ENCODE results near the gene CHKB.

The CHKB gene

DNA sequence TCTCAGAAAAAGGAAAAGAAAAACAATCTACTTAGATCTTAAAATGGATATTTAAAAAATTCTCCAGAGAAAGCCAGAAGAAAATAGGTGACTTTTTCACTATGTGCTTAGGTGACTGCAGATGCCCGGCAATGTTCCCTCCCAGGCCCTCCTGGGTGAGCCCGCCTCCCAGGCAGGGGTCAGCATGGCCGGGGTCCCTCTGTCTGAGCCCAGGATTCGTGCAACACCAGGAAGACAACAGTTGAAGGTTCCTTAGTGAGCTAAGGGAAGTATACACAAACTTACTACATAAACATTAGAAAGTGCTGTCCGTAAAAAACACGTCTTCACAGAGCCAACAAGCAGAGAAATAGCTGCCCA, 29.5 kb upstream of the CHKB start:
- Histone ChIP-seq H3K79me2 (no peaks in the 10 kb centered on the region), H3K9me3 (ENCODE audit: control insufficient read depth, low read length) (no peaks in the 10 kb centered on the region), H3K9ac (no peak overlapping the region), H2AFZ (no peak overlapping the region), H3K4me3 (ENCODE audit: low read depth, low read length) (no peak overlapping the region), H3K36me3 (ENCODE audit: control insufficient read depth, insufficient read depth, low read length) (no peaks in the 10 kb centered on the region), H3K27ac (no peak overlapping the region), H3K4me1 (peaks cover 3% of the 10 kb centered on the region), H3K4me2 (ENCODE audit: low read length) (no peak overlapping the region), H3K27me3 (ENCODE audit: control insufficient read depth, insufficient read depth, low read length) (no peaks in the 10 kb centered on the region)
- TF ChIP-seq, protein P1, sequence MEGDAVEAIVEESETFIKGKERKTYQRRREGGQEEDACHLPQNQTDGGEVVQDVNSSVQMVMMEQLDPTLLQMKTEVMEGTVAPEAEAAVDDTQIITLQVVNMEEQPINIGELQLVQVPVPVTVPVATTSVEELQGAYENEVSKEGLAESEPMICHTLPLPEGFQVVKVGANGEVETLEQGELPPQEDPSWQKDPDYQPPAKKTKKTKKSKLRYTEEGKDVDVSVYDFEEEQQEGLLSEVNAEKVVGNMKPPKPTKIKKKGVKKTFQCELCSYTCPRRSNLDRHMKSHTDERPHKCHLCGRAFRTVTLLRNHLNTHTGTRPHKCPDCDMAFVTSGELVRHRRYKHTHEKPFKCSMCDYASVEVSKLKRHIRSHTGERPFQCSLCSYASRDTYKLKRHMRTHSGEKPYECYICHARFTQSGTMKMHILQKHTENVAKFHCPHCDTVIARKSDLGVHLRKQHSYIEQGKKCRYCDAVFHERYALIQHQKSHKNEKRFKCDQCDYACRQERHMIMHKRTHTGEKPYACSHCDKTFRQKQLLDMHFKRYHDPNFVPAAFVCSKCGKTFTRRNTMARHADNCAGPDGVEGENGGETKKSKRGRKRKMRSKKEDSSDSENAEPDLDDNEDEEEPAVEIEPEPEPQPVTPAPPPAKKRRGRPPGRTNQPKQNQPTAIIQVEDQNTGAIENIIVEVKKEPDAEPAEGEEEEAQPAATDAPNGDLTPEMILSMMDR (IDR thresholded peaks at IDR 0.05), result no peak

DNA sequence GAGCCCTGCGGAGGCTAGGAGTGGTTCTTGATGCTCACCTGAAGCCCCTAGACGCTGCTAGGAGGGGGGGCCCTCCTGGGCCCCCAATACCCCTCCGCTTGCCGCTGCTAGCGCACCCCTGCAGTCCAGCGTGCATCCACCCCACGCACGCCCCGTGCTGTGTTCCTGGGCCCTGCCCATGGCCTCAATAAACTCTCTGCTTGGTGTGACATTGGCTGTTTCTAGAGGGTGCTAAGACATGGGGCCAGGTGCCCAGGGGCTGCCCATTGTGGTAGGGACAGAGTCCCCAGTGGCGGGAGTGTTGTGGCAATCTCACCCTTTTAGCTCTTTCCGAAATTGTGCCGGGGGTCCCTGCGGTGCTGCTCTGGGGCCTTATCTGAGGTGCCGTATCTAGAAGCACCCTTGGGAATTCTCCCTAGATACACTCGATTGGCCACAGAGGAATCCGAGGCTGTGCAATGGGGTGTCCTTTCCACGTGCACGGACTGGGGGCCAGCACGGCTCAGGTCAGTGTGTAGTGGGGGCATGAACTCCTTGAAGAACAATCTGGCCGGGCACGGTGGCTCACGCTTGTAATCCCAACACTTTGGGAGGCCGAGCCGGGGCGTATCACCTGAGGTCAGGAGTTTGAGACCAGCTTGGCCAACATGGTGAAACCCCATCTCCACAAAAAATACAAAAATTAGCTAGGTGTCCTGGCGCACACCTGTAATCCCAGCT, 28.9 kb upstream of the CHKB start:
- H2AFZ ChIP-seq, result no peak overlapping the region
- no peaks in the 10 kb centered on the region for H3K27me3 ChIP-seq (ENCODE audit: control insufficient read depth, insufficient read depth, low read length)
- no peak overlapping the region for H3K4me2 ChIP-seq (ENCODE audit: low read length)
- peaks cover 3% of the 10 kb centered on the region for H3K4me1 ChIP-seq
- no peaks in the 10 kb centered on the region for H3K36me3 ChIP-seq (ENCODE audit: control insufficient read depth, insufficient read depth, low read length)
- H3K9ac ChIP-seq, result no peak overlapping the region
- TF ChIP-seq, protein P1 (IDR thresholded peaks at IDR 0.05), result no peak
- no peak overlapping the region for H3K27ac ChIP-seq
- no peaks in the 10 kb centered on the region for H3K9me3 ChIP-seq (ENCODE audit: control insufficient read depth, low read length)
- H3K4me3 ChIP-seq (ENCODE audit: low read depth, low read length), result no peak overlapping the region
- H3K79me2 ChIP-seq, result no peaks in the 10 kb centered on the region

DNA sequence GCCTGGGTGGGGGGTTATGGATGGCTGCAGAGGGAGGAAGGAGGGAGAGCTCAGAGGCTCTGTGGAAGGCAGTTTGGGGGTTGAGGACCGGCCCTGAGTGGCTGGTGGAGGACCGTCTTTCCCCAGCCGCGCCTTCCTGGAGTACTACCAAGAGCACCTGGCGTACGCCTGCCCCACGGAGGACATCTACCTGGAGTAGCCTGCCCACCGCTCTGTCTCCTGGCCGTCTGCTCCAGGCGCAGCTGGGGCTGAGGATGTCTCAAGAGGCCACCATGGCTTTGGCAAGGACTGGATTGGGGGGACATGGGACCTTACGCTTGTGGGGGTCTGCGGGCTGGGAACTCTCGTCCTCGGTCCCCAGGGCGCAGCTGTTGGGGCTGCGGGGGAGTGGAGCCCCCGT, 27.9 kb upstream of the CHKB start:
- Histone ChIP-seq H3K4me3 (ENCODE audit: low read depth, low read length) (no peak overlapping the region), H3K4me2 (ENCODE audit: low read length) (no peak overlapping the region), H2AFZ (no peak overlapping the region), H3K4me1 (peaks cover 3% of the 10 kb centered on the region), H3K27me3 (ENCODE audit: control insufficient read depth, insufficient read depth, low read length) (no peaks in the 10 kb centered on the region), H3K79me2 (no peaks in the 10 kb centered on the region), H3K27ac (no peak overlapping the region), H3K9ac (no peak overlapping the region), H3K36me3 (ENCODE audit: control insufficient read depth, insufficient read depth, low read length) (no peaks in the 10 kb centered on the region), H3K9me3 (ENCODE audit: control insufficient read depth, low read length) (no peaks in the 10 kb centered on the region)
- TF ChIP-seq, protein P1 (IDR thresholded peaks at IDR 0.05), result no peak

DNA sequence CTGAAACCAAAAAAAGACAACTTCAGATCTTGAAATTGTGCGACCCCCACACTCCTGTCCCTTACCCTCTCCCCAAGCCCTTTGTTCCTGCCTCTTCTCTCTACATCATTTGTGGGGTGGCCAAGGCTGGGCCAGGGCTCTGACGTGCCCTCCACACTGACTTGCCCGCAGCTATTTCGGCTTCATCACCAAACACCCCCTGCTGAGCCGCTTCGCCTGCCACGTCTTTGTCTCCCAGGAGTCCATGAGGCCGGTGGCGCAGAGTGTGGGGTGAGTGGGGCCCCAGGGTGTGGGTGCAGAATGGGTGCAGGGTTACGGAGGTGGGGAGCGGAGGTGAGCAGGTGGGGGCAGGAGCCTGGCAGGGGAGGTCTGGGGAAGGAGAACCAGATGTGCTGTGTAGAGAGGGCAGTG, 27.4 kb upstream of the CHKB start:
- Histone ChIP-seq H3K27me3 (ENCODE audit: control insufficient read depth, insufficient read depth, low read length) (no peaks in the 10 kb centered on the region), H3K9ac (no peak overlapping the region), H3K4me1 (peaks cover 3% of the 10 kb centered on the region), H3K79me2 (no peaks in the 10 kb centered on the region), H3K27ac (no peak overlapping the region), H3K4me2 (ENCODE audit: low read length) (no peak overlapping the region), H3K4me3 (ENCODE audit: low read depth, low read length) (no peak overlapping the region), H3K36me3 (ENCODE audit: control insufficient read depth, insufficient read depth, low read length) (no peaks in the 10 kb centered on the region), H2AFZ (no peak overlapping the region), H3K9me3 (ENCODE audit: control insufficient read depth, low read length) (no peaks in the 10 kb centered on the region)
- TF ChIP-seq, protein P1 (IDR thresholded peaks at IDR 0.05), result no peak

DNA sequence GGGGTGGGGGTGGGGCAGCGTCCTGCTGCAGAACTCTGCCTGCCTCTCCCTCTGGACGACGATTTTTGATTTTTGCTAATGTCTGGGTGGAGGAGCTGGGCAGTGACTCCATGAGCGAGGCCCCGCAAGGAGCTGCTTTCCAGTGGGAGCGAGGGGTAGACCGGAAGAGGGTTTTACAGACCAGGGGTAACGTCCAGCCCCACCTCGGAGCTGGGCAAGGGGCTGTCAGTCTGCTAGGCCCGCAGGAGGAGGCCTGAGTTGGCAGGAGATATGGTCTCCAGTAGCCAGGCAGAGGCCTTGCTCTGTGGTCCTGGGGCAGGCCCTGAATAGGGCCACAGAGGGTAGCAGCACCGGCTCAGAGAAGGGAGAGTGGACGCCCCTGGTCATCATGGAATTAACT, 26.9 kb upstream of the CHKB start:
- no peaks in the 10 kb centered on the region for H3K27me3 ChIP-seq (ENCODE audit: control insufficient read depth, insufficient read depth, low read length)
- no peak overlapping the region for H3K4me2 ChIP-seq (ENCODE audit: low read length)
- no peak overlapping the region for H2AFZ ChIP-seq

More for the DNA sequence above, 26.9 kb upstream of the CHKB start:
- Histone ChIP-seq H3K79me2 (no peaks in the 10 kb centered on the region), H3K27ac (no peak overlapping the region), H3K4me1 (peaks cover 3% of the 10 kb centered on the region), H3K9me3 (ENCODE audit: control insufficient read depth, low read length) (no peaks in the 10 kb centered on the region), H3K36me3 (ENCODE audit: control insufficient read depth, insufficient read depth, low read length) (no peaks in the 10 kb centered on the region), H3K9ac (no peak overlapping the region), H3K4me3 (ENCODE audit: low read depth, low read length) (no peak overlapping the region)
- TF ChIP-seq, protein P1 (IDR thresholded peaks at IDR 0.05), result no peak
